Upper lobe of left lung (tissue), 4 donors: ENCODE data around the gene PRORP.

Experiments
- EP300 ChIP-seq, 4 donors: sonication (generic); formaldehyde crosslinking; IDR thresholded peaks; one replicate each; pipeline ENCODE4 v1.5.1; 2017; ENCODE audit warnings: antibody characterized with exemption in 4 of 4, control low read depth in 2 of 4
- TF ChIP-seq, protein P1 (sequence below), 6 experiments: fragments of 450-650 bp in 4 of 6; fragments of 200-600 bp in 2 of 6; sonication (generic) in 2 of 6; IDR thresholded peaks; one replicate each; pipeline ENCODE4 v1.5.1; 2016 to 2019; ENCODE audit warnings: antibody characterized with exemption in 6 of 6

DNA sequence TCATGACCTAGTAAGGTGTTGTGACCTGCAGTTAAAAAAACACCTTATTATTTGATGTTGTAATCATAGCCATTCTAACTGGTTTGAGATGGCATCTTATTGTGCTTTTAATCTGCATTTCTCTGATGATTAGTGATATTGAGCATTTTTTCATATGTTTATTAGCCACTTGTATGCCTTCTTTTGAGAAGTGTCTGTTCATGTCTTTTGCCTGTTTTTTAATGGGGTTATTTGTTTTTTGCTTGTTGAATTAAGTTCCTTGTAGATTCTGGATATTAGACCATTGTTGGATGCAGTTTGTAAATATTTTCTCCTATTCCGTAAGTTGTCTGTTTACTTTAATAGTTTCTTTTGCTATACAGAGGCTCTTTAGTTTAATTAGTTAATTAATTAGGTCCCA is 41.0 kb downstream of the PRORP start:
- TF ChIP-seq EP300 (IDR thresholded peaks at IDR 0.05): no peak
- TF ChIP-seq, protein P1, sequence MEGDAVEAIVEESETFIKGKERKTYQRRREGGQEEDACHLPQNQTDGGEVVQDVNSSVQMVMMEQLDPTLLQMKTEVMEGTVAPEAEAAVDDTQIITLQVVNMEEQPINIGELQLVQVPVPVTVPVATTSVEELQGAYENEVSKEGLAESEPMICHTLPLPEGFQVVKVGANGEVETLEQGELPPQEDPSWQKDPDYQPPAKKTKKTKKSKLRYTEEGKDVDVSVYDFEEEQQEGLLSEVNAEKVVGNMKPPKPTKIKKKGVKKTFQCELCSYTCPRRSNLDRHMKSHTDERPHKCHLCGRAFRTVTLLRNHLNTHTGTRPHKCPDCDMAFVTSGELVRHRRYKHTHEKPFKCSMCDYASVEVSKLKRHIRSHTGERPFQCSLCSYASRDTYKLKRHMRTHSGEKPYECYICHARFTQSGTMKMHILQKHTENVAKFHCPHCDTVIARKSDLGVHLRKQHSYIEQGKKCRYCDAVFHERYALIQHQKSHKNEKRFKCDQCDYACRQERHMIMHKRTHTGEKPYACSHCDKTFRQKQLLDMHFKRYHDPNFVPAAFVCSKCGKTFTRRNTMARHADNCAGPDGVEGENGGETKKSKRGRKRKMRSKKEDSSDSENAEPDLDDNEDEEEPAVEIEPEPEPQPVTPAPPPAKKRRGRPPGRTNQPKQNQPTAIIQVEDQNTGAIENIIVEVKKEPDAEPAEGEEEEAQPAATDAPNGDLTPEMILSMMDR (IDR thresholded peaks at IDR 0.05): no peak
